Neutrophil (primary cell): ENCODE measurements around the gene ATP5PF.
"Not testable (repeated sequence)": the region's sequence is repeated elsewhere in the genome, so short reads cannot be mapped to it uniquely, and the experiment has no call there.

Source experiments
- H3K27ac ChIP-seq: fragments of 200-600 bp; sonication (generic); 2 replicates; pipeline ENCODE4 v1.5.1; 2016; ENCODE audit warnings: mild to moderate bottlenecking, moderate library complexity
- H3K27me3 ChIP-seq: fragments of 200-600 bp; sonication (generic); 2 replicates; pipeline ENCODE4 v1.6.0; 2016; ENCODE audit warnings: mild to moderate bottlenecking
- H3K36me3 ChIP-seq: fragments of 200-600 bp; sonication (generic); 2 replicates; pipeline ENCODE4 v1.5.1; 2017
- H3K4me1 ChIP-seq, 2 experiments: fragments of 200-600 bp in 1 of 2; sonication (generic) in 1 of 2; 1 replicate in 1 of 2; 2 replicates in 1 of 2; pipeline versions ENCODE4 v1.5.1 to v1.6.1; 2013 to 2016; ENCODE audit warnings: low read depth in 1 of 2, low read length in 1 of 2, mild to moderate bottlenecking in 1 of 2, moderate library complexity in 1 of 2; ENCODE audit not compliant: control insufficient read depth in 1 of 2, insufficient read depth in 1 of 2
- H3K4me3 ChIP-seq, 2 experiments: fragments of 200-600 bp in 1 of 2; sonication (generic) in 1 of 2; 1 replicate in 1 of 2; 2 replicates in 1 of 2; pipeline ENCODE4 v1.5.1; 2013 to 2016; ENCODE audit warnings: low read depth in 1 of 2, low read length in 1 of 2, mild to moderate bottlenecking in 1 of 2, moderate library complexity in 1 of 2
- H3K9me3 ChIP-seq: fragments of 200-600 bp; sonication (generic); 2 replicates; pipeline ENCODE4 v1.5.1; 2016
- CTCF ChIP-seq: fragments of 200-600 bp; sonication (generic); IDR thresholded peaks from 2 replicates; pipeline ENCODE4 v1.5.1; 2016; ENCODE audit warnings: antibody characterized with exemption

The ATP5PF gene

GRCh38 chr21:25734904-25735645, at the start of gene ATP5PF, which contains the start of gene GABPA:
Gene ATP5PF, minus strand, starts transcription at chr21:25734904. Its CDS starts 5,110 bp downstream, at chr21:25729794.
Gene GABPA, plus strand, starts transcription at chr21:25734972. Its CDS starts 6,627 bp downstream, at chr21:25741599.
- no peaks in the 10 kb centered on the region for H3K9me3 ChIP-seq
- H3K27ac ChIP-seq = peak within 1 kb of the TSS; percentile 92
- H3K36me3 ChIP-seq = peaks cover 1% of the 10 kb centered on the region
- no peaks in the 10 kb centered on the region for H3K27me3 ChIP-seq
- H3K4me3 ChIP-seq = peak within 1 kb of the TSS; percentile 95 to 97
- TF ChIP-seq CTCF = peak; percentile 10
- peaks cover 20 to 23% of the 10 kb centered on the region in 2 experiments for H3K4me1 ChIP-seq

- H3K4me3 ChIP-seq, H3K36me3 ChIP-seq, H3K27me3 ChIP-seq, H3K4me1 ChIP-seq, H3K27ac ChIP-seq, H3K9me3 ChIP-seq: not testable (repeated sequence)
These were observed 43.6 kb upstream of the ATP5PF start for GRCh38 chr21:25778126-25778875.

- no peaks in the 10 kb centered on the region for H3K9me3 ChIP-seq
- H3K4me1 ChIP-seq = peaks cover 4 to 8% of the 10 kb centered on the region in 2 experiments
- no peaks in the 10 kb centered on the region for H3K27me3 ChIP-seq
- no peak overlapping the region for H3K27ac ChIP-seq
- no peak overlapping the region for H3K4me3 ChIP-seq
- H3K36me3 ChIP-seq = no peaks in the 10 kb centered on the region
- no peak for TF ChIP-seq CTCF
These were observed 41.7 kb upstream of the ATP5PF start for GRCh38 chr21:25776440-25776839.

- no peak overlapping the region for H3K4me3 ChIP-seq
- H3K9me3 ChIP-seq = no peaks in the 10 kb centered on the region
- H3K27me3 ChIP-seq = no peaks in the 10 kb centered on the region
- peaks cover 18% of the 10 kb centered on the region for H3K36me3 ChIP-seq
- TF ChIP-seq CTCF = no peak
- peaks cover 4 to 8% of the 10 kb centered on the region in 2 experiments for H3K4me1 ChIP-seq
- peak overlapping the region; percentile 63 for H3K27ac ChIP-seq
These were observed 38.0 kb upstream of the ATP5PF start for GRCh38 chr21:25772686-25773085.

- Histone ChIP-seq H3K27me3 (no peaks in the 10 kb centered on the region), H3K36me3 (peaks cover 59% of the 10 kb centered on the region), H3K9me3 (no peaks in the 10 kb centered on the region), H3K4me1 (peaks cover 2 to 6% of the 10 kb centered on the region in 2 experiments), H3K27ac (no peak overlapping the region), H3K4me3 (no peak overlapping the region)
- no peak for TF ChIP-seq CTCF
These were observed 33.2 kb upstream of the ATP5PF start for GRCh38 chr21:25767921-25768320.

- H3K27ac ChIP-seq = no peak overlapping the region
- no peaks in the 10 kb centered on the region for H3K27me3 ChIP-seq
- TF ChIP-seq CTCF = no peak
- peaks cover 74% of the 10 kb centered on the region for H3K36me3 ChIP-seq
- H3K4me1 ChIP-seq = peaks cover 0 to 5% of the 10 kb centered on the region in 2 experiments
- no peak overlapping the region for H3K4me3 ChIP-seq
- H3K9me3 ChIP-seq = no peaks in the 10 kb centered on the region
These were observed 29.4 kb upstream of the ATP5PF start for GRCh38 chr21:25764065-25764464.
